ENCODE data around the gene QSOX1.
A peak's percentile ranks its signal among the peaks of the same experiment; 100 is the strongest.

DNA sequence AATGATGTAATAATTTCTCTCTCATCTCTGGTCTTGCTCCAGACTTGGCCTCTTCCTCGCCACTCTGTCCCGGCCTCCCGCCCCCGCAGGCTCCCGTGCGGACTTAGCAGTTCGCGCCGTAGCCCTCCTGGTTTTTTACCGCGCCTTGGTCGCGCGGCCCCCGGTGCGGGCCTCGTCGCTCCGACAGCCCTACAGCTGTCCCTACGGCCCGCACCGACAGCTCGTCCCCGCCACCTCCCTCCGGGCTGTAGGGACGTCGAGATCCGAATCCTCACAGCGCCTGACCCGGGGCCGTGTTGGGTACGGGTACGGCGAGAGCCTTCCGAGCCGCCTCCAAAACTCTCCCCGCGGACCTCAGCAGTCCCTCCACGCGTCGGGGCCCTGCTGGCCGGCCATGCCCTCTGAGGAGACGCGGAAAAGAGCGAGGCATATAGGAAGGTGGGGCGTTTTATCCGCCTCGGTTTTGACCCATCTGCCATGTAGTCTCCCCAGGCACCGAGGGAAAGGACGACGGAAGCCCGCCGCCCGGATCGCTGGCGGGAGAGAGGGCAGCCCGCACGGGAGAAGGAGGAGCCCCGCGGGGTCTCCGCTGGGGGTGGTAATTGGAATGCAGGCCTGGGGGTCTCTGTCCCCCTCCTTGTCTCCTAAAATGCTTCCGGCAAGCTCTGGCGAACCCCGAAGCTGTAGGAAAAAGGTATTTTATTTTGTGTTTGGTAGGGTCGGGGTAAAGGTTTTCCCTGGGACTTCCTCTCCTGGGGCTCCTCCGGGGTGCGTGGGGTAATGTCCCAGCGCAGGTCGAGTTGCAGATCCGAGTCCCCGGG, 78.7 kb downstream of the QSOX1 start:
- TF ChIP-seq EZH2 (IDR thresholded peaks at IDR 0.05; ENCODE audit: insufficient read depth, low read length) (peak; percentile 100), CTCF (IDR thresholded peaks at IDR 0.05; ENCODE audit: insufficient read depth, low read depth, low read length) (no peak)

All from astrocyte (in vitro differentiated cells and primary cell).